GM19043 (cell line): ENCODE measurements around the gene RASL11A.
"Not testable (repeated sequence)": the region's sequence is repeated elsewhere in the genome, so short reads cannot be mapped to it uniquely, and the experiment has no call there.

Experiments used
- ATAC-seq: cut with Tn5 transposase; IDR thresholded peaks from one replicate; pipeline ENCODE4 v1.9.1; 2021; ENCODE audit warnings: low read depth; ENCODE audit not compliant: unreplicated experiment

RASL11A gene

GRCh38 chr13:27270594-27271520, at the start of gene RASL11A:
Gene RASL11A (plus strand): TSS chr13:27270830. CDS start chr13:27270945, 115 bp downstream.
- ATAC-seq: peak; percentile 79

DNA sequence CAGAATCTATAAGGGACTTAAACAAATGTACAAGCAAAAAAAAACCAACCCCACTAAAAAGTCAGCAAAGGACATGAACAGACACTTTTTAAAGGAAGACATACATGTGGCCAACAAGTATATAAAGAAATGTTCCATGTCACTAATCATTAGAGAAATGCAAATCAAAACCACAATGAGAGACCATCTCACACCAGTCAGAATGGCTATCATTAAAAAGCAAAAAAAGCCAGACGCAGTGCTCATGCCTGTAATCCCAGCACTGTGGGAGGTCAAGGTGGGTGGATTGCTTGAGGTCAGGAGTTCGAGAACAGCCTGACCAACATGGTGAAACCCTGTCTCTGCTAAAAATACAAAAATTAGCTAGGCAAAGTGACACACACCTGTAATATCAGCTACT, 48.5 kb upstream of the RASL11A start:
- ATAC-seq: not testable (repeated sequence)

DNA sequence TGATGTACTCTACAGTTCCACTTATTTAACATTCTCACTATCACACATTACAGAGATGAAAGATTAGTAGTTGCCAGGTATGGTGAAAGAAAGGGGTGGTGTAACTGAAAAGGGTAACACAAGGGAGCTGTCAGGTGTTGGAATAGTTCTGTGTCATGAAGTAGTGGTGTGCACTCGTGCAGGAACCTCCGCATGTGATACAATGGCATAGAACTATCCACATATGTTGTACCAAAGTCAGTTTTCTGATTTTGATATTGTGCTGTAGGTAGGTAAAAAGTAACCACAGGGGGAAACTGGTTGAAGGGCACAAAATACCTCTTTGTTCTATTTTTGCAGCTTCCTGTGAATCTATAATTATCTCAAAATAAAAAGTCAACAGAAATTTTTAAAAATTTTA, 43.6 kb upstream of the RASL11A start:
- ATAC-seq: no peak

- ATAC-seq: no peak
Measured at GRCh38 chr13:27228131-27228530, 42.5 kb upstream of the RASL11A start.

GRCh38 chr13:27229642-27230041, 41.0 kb upstream of the RASL11A start:
- no peak for ATAC-seq

DNA sequence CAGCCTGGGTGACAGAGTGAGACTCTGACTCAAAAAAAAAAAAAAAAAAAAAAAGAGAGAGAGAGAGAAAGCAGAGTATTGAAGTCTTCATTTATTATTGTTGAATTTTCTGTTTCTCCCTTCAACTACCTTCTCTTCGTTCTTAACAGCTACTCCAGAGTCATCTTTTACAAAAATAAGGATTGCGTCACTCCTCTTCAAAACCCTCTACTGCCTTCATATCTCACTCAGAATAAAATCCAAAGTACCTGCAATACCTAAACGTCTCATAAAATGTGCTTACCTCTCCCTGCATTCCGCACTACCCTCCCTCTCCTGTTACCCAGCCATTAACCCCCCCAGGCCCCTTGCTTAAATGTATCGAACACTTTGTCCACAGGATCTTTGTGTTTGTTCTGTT, 36.7 kb upstream of the RASL11A start:
- no peak for ATAC-seq

DNA sequence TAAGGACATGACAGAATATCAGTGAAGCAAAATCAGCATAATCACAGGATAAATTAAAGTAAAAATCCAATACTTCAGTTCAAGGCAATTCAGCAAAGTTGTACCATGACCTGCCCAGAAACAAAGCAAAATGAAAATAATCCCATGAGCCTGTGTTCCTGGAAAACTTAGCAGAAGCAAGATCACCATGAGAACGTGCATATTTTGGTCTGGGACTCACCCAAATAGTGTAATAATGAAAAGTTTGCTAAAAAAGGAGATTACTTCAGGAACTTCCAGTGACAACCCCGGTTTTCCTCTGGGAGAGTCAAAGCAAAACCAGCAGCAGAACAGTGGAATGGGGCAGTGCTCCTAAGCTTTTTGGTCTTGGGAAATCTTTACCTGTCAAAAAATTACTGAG, 34.2 kb upstream of the RASL11A start:
- no peak for ATAC-seq

DNA sequence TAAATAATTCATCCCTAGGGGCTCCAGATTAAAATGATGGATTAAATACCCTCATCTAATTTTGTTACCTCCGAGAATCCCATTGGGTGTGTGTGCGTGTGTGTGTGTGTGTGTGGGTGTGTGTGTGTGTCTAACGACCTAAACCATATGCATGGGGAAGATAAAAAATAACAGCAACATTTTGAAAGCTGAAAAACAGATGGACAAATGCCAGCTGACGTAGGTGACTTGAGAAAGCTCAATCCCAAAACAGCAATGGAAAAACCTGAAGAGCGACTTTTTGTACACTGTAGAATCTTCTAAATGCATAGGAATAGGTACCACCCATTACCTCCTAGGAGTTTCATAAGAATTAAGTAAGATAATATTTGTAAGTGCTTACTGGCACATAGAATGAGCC, 27.9 kb upstream of the RASL11A start:
- no peak for ATAC-seq

- ATAC-seq: no peak
Measured at GRCh38 chr13:27245610-27246009, 25.0 kb upstream of the RASL11A start.

- ATAC-seq: peak; percentile 8
Measured at GRCh38 chr13:27250833-27251165, 19.8 kb upstream of the RASL11A start.

GRCh38 chr13:27251166-27252091, 19.2 kb upstream of the RASL11A start, which contains the start of gene RPL21:
Gene RPL21 (plus strand): TSS chr13:27251558. CDS start chr13:27253777, 2,219 bp downstream.
- ATAC-seq: peak; percentile 94

GRCh38 chr13:27252467-27252866, 18.2 kb upstream of the RASL11A start:
- no peak for ATAC-seq

GRCh38 chr13:27257233-27257568, 13.4 kb upstream of the RASL11A start:
- ATAC-seq: no peak

DNA sequence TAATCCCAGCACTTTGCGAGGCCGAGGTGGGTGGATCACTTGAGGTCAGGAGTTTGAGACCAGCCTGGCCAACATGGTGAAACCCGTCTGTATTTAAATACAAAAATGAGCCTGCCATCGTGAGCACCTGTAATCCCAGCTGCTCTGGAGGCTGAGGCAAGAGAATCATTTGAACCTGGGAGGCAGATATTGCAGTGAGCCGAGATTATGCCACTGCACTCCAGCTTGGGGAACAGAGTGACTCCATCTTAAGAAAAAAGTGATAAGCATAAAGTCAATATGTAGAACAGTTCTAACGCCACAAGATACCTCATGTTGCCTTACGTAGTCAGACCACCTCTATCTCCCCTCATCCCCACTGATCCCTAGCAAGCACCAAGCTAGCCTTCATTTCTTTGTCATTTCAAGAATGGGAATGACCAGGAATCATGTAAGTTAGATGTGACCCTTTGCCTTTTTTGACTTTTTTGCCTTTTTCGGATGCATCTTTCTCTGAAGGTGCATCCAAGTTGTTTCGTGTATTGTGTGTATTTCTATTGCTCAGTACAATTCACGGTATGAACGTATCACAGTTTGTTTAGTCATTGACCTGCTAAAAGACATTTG, 12.9 kb upstream of the RASL11A start:
- ATAC-seq: no peak

- no peak for ATAC-seq
Measured at GRCh38 chr13:27258637-27259386, 11.8 kb upstream of the RASL11A start.

GRCh38 chr13:27259831-27260230, 10.8 kb upstream of the RASL11A start:
- no peak for ATAC-seq

DNA sequence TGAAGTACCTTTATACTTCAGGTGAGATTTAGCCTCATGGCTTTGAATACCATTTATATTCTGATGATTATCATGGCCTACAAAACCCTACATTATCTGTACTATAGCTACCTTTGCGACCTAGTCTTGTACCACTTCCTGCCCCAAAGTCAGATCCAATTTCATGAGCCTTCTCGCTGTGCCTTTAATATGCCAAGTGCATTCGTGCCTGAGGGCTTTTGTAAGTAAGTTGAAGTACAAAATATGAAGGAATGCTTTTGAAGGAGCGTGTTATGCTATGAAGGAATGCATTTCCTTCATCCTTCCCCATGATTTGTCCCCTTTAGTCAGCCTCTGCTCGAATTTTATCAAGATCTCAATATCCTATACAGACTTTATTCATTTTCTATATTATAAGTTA, 9.2 kb upstream of the RASL11A start:
- ATAC-seq: no peak

GRCh38 chr13:27263438-27263837, 7.2 kb upstream of the RASL11A start:
- ATAC-seq: no peak

DNA sequence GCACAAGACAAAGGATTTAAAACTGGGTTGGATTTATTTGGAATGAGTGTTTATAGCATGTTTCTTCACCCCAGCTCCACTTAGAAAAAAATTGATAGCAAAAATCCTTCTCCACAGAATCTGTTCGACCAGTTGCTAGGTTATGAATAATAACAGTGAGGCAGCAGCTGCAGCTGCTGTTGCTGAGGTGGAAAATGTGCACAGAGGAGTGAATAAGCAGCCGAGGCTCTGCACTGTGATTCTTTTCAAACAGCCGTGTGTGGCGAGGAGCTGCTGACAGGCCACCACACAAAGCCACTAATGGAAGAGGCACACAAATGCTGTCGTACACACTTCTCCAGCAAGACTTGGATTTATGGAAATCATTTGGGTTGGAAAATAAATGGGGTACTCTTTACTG, 6.4 kb upstream of the RASL11A start:
- no peak for ATAC-seq

- no peak for ATAC-seq
Measured at GRCh38 chr13:27264648-27265047, 6.0 kb upstream of the RASL11A start.
